WI38 (cell line): ENCODE results near the gene TMEM45B.
"Not testable (repeated sequence)": the region's sequence is repeated elsewhere in the genome, so short reads cannot be mapped to it uniquely, and the experiment has no call there.

Experiments
- H3K4me3 ChIP-seq: 2 replicates; pipeline ENCODE4 v1.5.1; 2011; ENCODE audit warnings: low read depth, mild to moderate bottlenecking, control low read depth, low read length
- CTCF ChIP-seq: IDR thresholded peaks from 2 replicates; pipeline ENCODE4 v1.5.1; 2012; ENCODE audit warnings: low read depth, mild to moderate bottlenecking, control low read depth, low read length

Gene TMEM45B

DNA sequence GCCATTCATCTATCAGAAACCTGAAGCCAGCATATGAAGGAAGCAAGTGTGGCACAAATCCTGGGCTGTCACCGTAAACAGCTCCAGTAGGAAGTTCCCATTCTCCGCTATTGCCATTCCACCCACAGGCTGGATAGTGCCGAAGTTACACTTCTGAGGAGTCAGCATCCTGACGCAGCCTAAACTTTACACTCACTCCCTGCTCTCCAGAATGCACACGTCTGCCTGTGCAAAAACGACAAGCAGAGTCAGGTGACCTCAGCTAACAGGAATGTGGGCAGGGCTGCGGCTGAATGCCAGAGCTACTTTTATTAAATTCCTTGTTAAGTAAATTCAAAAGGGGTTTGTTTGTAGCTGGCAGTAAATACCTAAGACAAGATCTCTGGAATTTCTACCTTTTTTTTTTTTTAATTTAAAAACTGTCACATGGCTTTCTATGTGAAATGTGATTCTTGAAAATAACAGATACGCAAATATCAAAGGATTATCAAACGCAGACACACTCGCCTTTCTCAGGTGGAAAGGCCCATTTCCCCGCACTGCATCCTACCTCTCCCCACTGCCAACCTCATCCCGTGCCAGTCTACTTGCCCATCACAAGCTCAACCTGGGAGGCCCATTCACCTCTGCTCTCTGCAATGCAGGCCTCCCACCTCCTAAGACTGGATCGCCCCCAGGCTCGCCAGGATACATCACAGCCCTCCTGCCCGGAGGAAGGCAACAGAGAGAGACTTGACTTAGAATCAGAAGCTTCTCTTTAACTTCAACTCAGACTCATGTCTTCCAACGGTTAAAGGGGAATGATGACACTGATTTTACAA lies 46.3 kb downstream of the TMEM45B start:
- TF ChIP-seq CTCF: no peak
- no peak overlapping the region for H3K4me3 ChIP-seq

GRCh38 chr11:129864811-129865210 lies 49.2 kb downstream of the TMEM45B start:
- TF ChIP-seq CTCF: no peak
- H3K4me3 ChIP-seq: no peak overlapping the region

DNA sequence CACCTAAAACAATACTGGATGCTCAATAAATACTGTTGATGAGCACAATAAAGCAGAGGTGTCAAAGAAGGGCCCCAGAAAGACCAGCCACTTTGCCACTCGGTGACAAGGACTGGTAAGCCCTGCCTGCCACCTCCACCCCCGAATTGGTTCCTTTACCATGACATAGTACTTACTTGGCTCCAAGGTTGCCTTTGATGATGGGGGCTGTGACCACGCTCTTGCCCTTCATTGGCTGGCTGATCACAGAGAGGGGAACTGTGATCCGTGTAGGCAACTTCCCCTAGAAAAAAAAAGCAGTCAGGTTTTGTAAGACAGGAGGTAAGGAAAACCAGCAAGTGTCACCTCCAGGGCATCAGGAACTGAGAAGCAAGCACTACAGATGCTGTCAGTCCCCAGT lies 50.1 kb downstream of the TMEM45B start:
- no peak for TF ChIP-seq CTCF

GRCh38 chr11:129866311-129866710 lies 50.7 kb downstream of the TMEM45B start:
- TF ChIP-seq CTCF: no peak
- no peak overlapping the region for H3K4me3 ChIP-seq

More for the DNA sequence above, 50.1 kb downstream of the TMEM45B start:
- no peak overlapping the region for H3K4me3 ChIP-seq

DNA sequence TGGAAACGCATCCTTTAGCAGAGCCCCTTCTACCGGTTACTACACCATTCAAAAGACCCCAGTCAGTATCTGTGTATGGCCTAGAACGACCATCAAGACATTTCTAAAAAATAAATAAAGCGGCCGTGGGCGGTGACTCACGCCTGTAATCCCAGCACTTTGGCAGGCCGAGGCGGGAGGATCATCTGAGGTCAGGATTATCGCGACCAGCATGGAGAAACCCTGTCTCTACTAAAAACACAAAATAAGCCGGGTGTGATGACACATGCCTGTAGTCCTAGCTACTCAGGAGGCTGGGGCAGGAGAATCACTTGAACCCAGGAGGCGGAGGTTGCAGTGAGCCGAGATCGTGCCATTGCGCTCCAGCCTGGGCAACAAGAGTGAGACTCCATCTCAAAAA lies 53.0 kb downstream of the TMEM45B start:
- not testable (repeated sequence) for H3K4me3 ChIP-seq

- TF ChIP-seq CTCF: no peak
- H3K4me3 ChIP-seq: no peak overlapping the region
Observed at GRCh38 chr11:129871914-129872313, 56.3 kb downstream of the TMEM45B start.

DNA sequence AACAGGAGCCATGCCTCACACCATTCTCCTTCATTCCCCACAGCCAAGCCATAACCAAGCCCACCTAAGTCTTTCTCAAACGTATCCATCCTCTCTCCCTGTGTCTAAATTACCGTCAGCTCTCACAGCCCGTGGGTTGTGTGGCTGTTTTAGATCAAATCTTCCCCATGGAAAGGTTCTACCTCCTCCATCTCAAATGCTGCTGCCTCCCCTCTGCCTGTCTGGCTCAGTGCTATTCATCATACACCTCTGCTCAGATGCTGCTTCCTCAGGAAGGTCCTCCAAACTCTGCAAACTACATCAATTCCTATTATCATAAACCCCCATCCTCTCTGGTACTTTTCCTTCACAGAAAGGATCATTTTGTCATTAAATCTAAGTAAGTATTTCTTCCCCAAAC lies 64.7 kb downstream of the TMEM45B start:
- H3K4me3 ChIP-seq: no peak overlapping the region
- TF ChIP-seq CTCF: no peak
